ENCODE data around the gene EXOC6.

EXOC6 gene

GRCh38 chr10:92834986-92835385 is 13.3 kb upstream of the EXOC6 start:
- no peak for DNase-seq

GRCh38 chr10:92837456-92837855 is 10.9 kb upstream of the EXOC6 start:
- no peak for DNase-seq

- no peak for DNase-seq
Observed at GRCh38 chr10:92839191-92840085, 8.9 kb upstream of the EXOC6 start.

- no peak for DNase-seq
Observed at GRCh38 chr10:92844746-92845145, 3.6 kb upstream of the EXOC6 start.

- no peak for DNase-seq
Observed at GRCh38 chr10:92845921-92846320, 2.4 kb upstream of the EXOC6 start.

- no peak for DNase-seq
Observed at GRCh38 chr10:92846344-92846743, 2.0 kb upstream of the EXOC6 start.

GRCh38 chr10:92846854-92847201 is 1.5 kb upstream of the EXOC6 start:
- DNase-seq: no peak

- DNase-seq: no peak
Observed at GRCh38 chr10:92847202-92847864, 987 bp upstream of the EXOC6 start.

GRCh38 chr10:92848037-92848440 is 281 bp upstream of the EXOC6 start:
- no peak for DNase-seq

- DNase-seq: no peak
Observed at GRCh38 chr10:92849234-92849525, 860 bp downstream of the EXOC6 start.

- DNase-seq: no peak
Observed at GRCh38 chr10:92849576-92850090, 1.3 kb downstream of the EXOC6 start.

GRCh38 chr10:92850185-92850584 is 1.9 kb downstream of the EXOC6 start:
- no peak for DNase-seq

- DNase-seq: no peak
Observed at GRCh38 chr10:92851003-92851402, 2.7 kb downstream of the EXOC6 start.

- DNase-seq: no peak
Observed at GRCh38 chr10:92855560-92855959, 7.2 kb downstream of the EXOC6 start.

- no peak for DNase-seq
Observed at GRCh38 chr10:92857904-92858514, 9.7 kb downstream of the EXOC6 start.

- no peak for DNase-seq
Observed at GRCh38 chr10:92867235-92867634, 18.9 kb downstream of the EXOC6 start.

GRCh38 chr10:92868036-92868435 is 19.7 kb downstream of the EXOC6 start:
- DNase-seq: no peak

- no peak for DNase-seq
Observed at GRCh38 chr10:92868557-92868956, 20.2 kb downstream of the EXOC6 start.

- no peak for DNase-seq
Observed at GRCh38 chr10:92873029-92873428, 24.7 kb downstream of the EXOC6 start.

GRCh38 chr10:92876509-92877036 is 28.3 kb downstream of the EXOC6 start:
- DNase-seq: no peak

GRCh38 chr10:92880233-92880861 is 32.0 kb downstream of the EXOC6 start:
- DNase-seq: peak; percentile 1

- no peak for DNase-seq
Observed at GRCh38 chr10:92880917-92881316, 32.6 kb downstream of the EXOC6 start.

- no peak for DNase-seq
Observed at GRCh38 chr10:92886334-92886961, 38.1 kb downstream of the EXOC6 start.
